ENCODE measurements around the gene PVALB. TPM values are rescaled to one million over a fixed set of nuclear protein-coding genes. Genes with fewer than 3 reads are reported as not detected.

Gene PVALB
- total and polyA plus RNA-seq, 2 of the 4 experiments (the other 2 are of a cell fraction) = not detected

DNA sequence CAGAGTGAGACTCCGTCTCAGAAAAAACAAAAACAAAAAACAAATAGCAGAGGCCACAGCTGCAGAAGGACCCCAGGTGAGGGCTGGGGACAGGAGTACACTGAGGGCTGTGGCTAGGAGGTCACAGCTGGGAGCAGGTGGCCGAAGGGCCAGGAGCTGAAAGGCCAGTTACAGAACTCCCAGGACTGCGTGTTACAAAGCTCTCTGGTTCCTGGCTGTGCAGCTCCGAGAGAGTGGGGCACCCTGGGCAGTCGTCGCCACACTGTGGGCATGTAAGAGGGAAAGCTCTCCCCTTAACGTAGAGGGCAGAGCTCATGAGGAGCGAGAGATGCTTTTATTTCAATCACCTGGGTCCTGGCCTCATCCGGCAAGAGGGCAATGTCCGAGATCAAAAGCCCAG, 33.8 kb upstream of the PVALB start:
- H3K14ac ChIP-seq (replicated peaks; ENCODE audit: low read depth, low read length) = no peak overlapping the region
- no peak for TF ChIP-seq BHLHE40 (IDR thresholded peaks at IDR 0.05; ENCODE audit: low read depth, low read length)
- TF ChIP-seq MAZ (IDR thresholded peaks at IDR 0.05; ENCODE audit: borderline replicate concordance, low read depth, low read length) = no peak
- TF ChIP-seq, protein P1, sequence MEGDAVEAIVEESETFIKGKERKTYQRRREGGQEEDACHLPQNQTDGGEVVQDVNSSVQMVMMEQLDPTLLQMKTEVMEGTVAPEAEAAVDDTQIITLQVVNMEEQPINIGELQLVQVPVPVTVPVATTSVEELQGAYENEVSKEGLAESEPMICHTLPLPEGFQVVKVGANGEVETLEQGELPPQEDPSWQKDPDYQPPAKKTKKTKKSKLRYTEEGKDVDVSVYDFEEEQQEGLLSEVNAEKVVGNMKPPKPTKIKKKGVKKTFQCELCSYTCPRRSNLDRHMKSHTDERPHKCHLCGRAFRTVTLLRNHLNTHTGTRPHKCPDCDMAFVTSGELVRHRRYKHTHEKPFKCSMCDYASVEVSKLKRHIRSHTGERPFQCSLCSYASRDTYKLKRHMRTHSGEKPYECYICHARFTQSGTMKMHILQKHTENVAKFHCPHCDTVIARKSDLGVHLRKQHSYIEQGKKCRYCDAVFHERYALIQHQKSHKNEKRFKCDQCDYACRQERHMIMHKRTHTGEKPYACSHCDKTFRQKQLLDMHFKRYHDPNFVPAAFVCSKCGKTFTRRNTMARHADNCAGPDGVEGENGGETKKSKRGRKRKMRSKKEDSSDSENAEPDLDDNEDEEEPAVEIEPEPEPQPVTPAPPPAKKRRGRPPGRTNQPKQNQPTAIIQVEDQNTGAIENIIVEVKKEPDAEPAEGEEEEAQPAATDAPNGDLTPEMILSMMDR (conservative IDR thresholded peaks at IDR 0.05; ENCODE audit: low read depth, low read length) = no peak
- TF ChIP-seq CHD1 (IDR thresholded peaks at IDR 0.05; ENCODE audit: low read depth, low read length) = no peak
- TF ChIP-seq POLR2A (IDR thresholded peaks at IDR 0.05; ENCODE audit: low read depth, low read length) = no peak
- TF ChIP-seq, protein P2, sequence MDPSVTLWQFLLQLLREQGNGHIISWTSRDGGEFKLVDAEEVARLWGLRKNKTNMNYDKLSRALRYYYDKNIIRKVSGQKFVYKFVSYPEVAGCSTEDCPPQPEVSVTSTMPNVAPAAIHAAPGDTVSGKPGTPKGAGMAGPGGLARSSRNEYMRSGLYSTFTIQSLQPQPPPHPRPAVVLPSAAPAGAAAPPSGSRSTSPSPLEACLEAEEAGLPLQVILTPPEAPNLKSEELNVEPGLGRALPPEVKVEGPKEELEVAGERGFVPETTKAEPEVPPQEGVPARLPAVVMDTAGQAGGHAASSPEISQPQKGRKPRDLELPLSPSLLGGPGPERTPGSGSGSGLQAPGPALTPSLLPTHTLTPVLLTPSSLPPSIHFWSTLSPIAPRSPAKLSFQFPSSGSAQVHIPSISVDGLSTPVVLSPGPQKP (IDR thresholded peaks at IDR 0.05; ENCODE audit: borderline replicate concordance, low read depth, low read length) = no peak
- no peak for TF ChIP-seq MAFK (IDR thresholded peaks at IDR 0.05; ENCODE audit: low read depth, low read length)
- TF ChIP-seq CEBPB (IDR thresholded peaks at IDR 0.05; ENCODE audit: low read depth, low read length) = no peak
- TF ChIP-seq MXI1 (IDR thresholded peaks at IDR 0.05; ENCODE audit: borderline replicate concordance, low read depth, low read length) = no peak
- no peak for TF ChIP-seq NFE2L2 (IDR thresholded peaks at IDR 0.05; ENCODE audit: low read depth, low read length)
- no peak for TF ChIP-seq FOS (IDR thresholded peaks at IDR 0.05; ENCODE audit: low read depth, low read length)
- no peak for TF ChIP-seq RAD21 (IDR thresholded peaks at IDR 0.05; ENCODE audit: low read length)
- no peak for TF ChIP-seq RCOR1 (IDR thresholded peaks at IDR 0.05; ENCODE audit: insufficient replicate concordance, low read length)
- TF ChIP-seq, protein P3, sequence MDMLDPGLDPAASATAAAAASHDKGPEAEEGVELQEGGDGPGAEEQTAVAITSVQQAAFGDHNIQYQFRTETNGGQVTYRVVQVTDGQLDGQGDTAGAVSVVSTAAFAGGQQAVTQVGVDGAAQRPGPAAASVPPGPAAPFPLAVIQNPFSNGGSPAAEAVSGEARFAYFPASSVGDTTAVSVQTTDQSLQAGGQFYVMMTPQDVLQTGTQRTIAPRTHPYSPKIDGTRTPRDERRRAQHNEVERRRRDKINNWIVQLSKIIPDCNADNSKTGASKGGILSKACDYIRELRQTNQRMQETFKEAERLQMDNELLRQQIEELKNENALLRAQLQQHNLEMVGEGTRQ (IDR thresholded peaks at IDR 0.05; ENCODE audit: low read depth, low read length) = no peak
- TF ChIP-seq SMC3 (IDR thresholded peaks at IDR 0.05; ENCODE audit: low read depth, low read length) = no peak
- TF ChIP-seq RFX5 (IDR thresholded peaks at IDR 0.05; ENCODE audit: low read depth, low read length) = no peak
- no peak overlapping the region for H3K4me2 ChIP-seq (ENCODE audit: low read depth, low read length)
- intact Hi-C loops (cut with micrococcal nuclease) (no loop called here), dilution Hi-C loops (cut with HindIII; ENCODE audit: low sequenced_read_pairs, unreplicated experiment) (no loop called here), in situ Hi-C loops (cut with MboI; ENCODE audit: low sequenced_read_pairs) (no loop called here)
- no peak overlapping the region for H2BK20ac ChIP-seq (ENCODE audit: low read depth, low read length)
- no peak overlapping the region for H4K8ac ChIP-seq (ENCODE audit: low read depth in 2 of 2, low read length in 2 of 2)
- no peak overlapping the region for H4K91ac ChIP-seq (ENCODE audit: insufficient read depth, low read depth, low read length)
- H3K23ac ChIP-seq (ENCODE audit: low read depth, low read length) = no peak overlapping the region
- ChIA-PET CTCF (no interaction called here), POLR2A (ENCODE audit: unreplicated experiment) (no interaction called here)
- no peak overlapping the region for H3K4me3 ChIP-seq (ENCODE audit: insufficient read depth, low read depth, low read length)
- H3K9ac ChIP-seq (ENCODE audit: low read depth, low read length) = no peak overlapping the region
- H3K79me1 ChIP-seq (ENCODE audit: low read depth in 1 of 2, low read length in 2 of 2) = no peaks in the 10 kb centered on the region
- H3K36me3 ChIP-seq (ENCODE audit: control insufficient read depth, insufficient read depth, low read length) = no peaks in the 10 kb centered on the region
- 80% methylated on average over 1 of the region's 10 CpGs; no CpG with 5 or more reads in 1 of the 2 experiments for WGBS, 2 experiments (ENCODE audit: extremely low coverage in 2 of 2, insufficient read length in 1 of 2)
- DNase-seq (no peak), ATAC-seq (ENCODE audit: low read depth) (no peak)
- no peak overlapping the region for H2BK15ac ChIP-seq (ENCODE audit: low read depth, low read length)
- no TSS peak for BruUV-seq (replicated peaks)
- H4K5ac ChIP-seq (ENCODE audit: low read depth, low read length) = no peak overlapping the region
- H2BK5ac ChIP-seq (ENCODE audit: low read depth, low read length, poor library complexity, severe bottlenecking) = no peak overlapping the region
- H3K9me1 ChIP-seq (ENCODE audit: insufficient read depth, low read length) = no peaks in the 10 kb centered on the region
- H3K56ac ChIP-seq (ENCODE audit: extremely low read depth, insufficient read depth, low read length) = no peak overlapping the region
- no peaks in the 10 kb centered on the region for H4K20me1 ChIP-seq (ENCODE audit: insufficient read depth, low read length)
- no peaks in the 10 kb centered on the region for H3K4me1 ChIP-seq (ENCODE audit: control insufficient read depth, insufficient read depth, low read length)
- no peak overlapping the region for H2AFZ ChIP-seq (replicated peaks; ENCODE audit: low read length, poor library complexity)
- H2AK9ac ChIP-seq (replicated peaks; ENCODE audit: low read depth, low read length, poor library complexity) = no peak overlapping the region
- peaks cover 47% of the 10 kb centered on the region for H3K27me3 ChIP-seq (ENCODE audit: control insufficient read depth, insufficient read depth, low read length)
- no peak overlapping the region for H2AK5ac ChIP-seq (ENCODE audit: low read depth, low read length)
- H2BK120ac ChIP-seq (ENCODE audit: low read depth, low read length) = no peak overlapping the region
- no peak overlapping the region for H3K18ac ChIP-seq (ENCODE audit: low read depth, low read length)
- no peak overlapping the region for H3K27ac ChIP-seq (ENCODE audit: insufficient read depth, low read length)
- H3K9me3 ChIP-seq (ENCODE audit: control insufficient read depth, insufficient read depth, low read length) = peaks cover 2% of the 10 kb centered on the region
- H3K4ac ChIP-seq (ENCODE audit: low read depth, low read length) = no peak overlapping the region
